Right renal cortex interstitium (tissue), 3 donors: ENCODE data around the gene LNPEP. TPM values are rescaled to one million over a fixed set of nuclear protein-coding genes. Genes with fewer than 3 reads are reported as not detected.

Source experiments
- polyA plus RNA-seq, 3 donors: library from polyadenylated mRNA; unstranded; fragments of 120-200 nt; gene quantifications; one replicate each; pipeline ENCODE4 v1.2.1, GENCODE V29; 2013; ENCODE audit not compliant: insufficient read length in 3 of 3

The LNPEP gene
- polyA plus RNA-seq, 3 donors: 22.7 to 27.3 (median 26.6) TPM

Other genes with a start within 250 kb of the LNPEP start
- 10 to 100 TPM; 56.5 to 80.3 (median 64.8) TPM for gene ERAP1, start 128.1 kb upstream of the LNPEP start, polyA plus RNA-seq
- gene ERAP2, start 59.6 kb upstream of the LNPEP start, polyA plus RNA-seq: 10 to 100 TPM in 2 of 3 donors, 1 to 10 TPM in 1; 2.1 to 17.5 (median 11.3) TPM
- 1 to 10 TPM; 5.6 to 5.9 (median 5.7) TPM for gene LIX1, start 206.5 kb downstream of the LNPEP start, polyA plus RNA-seq
- gene RIOK2, start 247.2 kb downstream of the LNPEP start, polyA plus RNA-seq: 10 to 100 TPM; 42.3 to 63.0 (median 47.9) TPM